PC-3 (cell line): ENCODE data around the gene MAT1A.

Source experiments
- CTCF ChIP-seq: fragments of 300-600 bp; sonication (generic); conservative IDR thresholded peaks from 2 replicates; pipeline ENCODE4 v1.5.1; 2017; ENCODE audit warnings: antibody characterized with exemption, low read depth, mild to moderate bottlenecking, low read length
- EZH2 ChIP-seq: fragments of 300-600 bp; sonication (generic); IDR thresholded peaks from one replicate; pipeline ENCODE4 v1.6.1; 2017; ENCODE audit warnings: antibody characterized with exemption, mild to moderate bottlenecking, low read length; ENCODE audit not compliant: unreplicated experiment

- TF ChIP-seq EZH2 = no peak
- no peak for TF ChIP-seq CTCF
These were observed 7.5 kb upstream of the MAT1A start for GRCh38 chr10:80296942-80297341.
